Heart left ventricle (tissue), 13 donors: ENCODE results near the gene CELSR1.

Source experiments
- POLR2A ChIP-seq, 2 donors: fragments of 450-650 bp; IDR thresholded peaks; one replicate each; pipeline ENCODE4 v1.6.1; 2017; ENCODE audit warnings: antibody characterized with exemption in 2 of 2, mild to moderate bottlenecking in 2 of 2, moderate library complexity in 2 of 2
- TF ChIP-seq, protein P1 (sequence below), 12 donors: fragments of 200-600 bp; sonication (generic) in 4 of 12; IDR thresholded peaks; one replicate each; pipeline versions ENCODE4 v1.5.0 to v1.8.0; 2018 to 2022; ENCODE audit warnings: antibody characterized with exemption in 12 of 12, mild to moderate bottlenecking in 5 of 12
- donor health status: ischemic (EF 13 %, LVEDD 7.1; RV severe dilation, severe dysfunction).
- donor health status: DM: no; HTN: yes; CAD: no.
- donor health status: DM: no; HTN: no; CAD: no.
- donor health status: ischemic (EF 25% LVEDD 6.9; RV normal size, moderate dysfunction).
- donor health status: ischemic (EF 25% LVEDD 5.7; RV mildly dilated, moderate dysfunction).
- donor health status: ischemic (EF 35%, LVEDD 5.7; RV mildly dilated, moderate dysfunction).
- donor health status: nonischemic (EF 11% LVEDD 7.7; RV severe dilation, severe dysfunction).
- donor health status: DM: yes; HTN: yes; CAD: no.
- donor health status: PGD.
- donor health status: ischemic (EF 29% LVEDD 5.4; RV normal size, mild dysfunction).
- donor health status: nonischemic (EF 23%, LVEDD 6.1; RV moderate dilation, normal function).

- TF ChIP-seq POLR2A (IDR thresholded peaks at IDR 0.05): no peak
- TF ChIP-seq, protein P1, sequence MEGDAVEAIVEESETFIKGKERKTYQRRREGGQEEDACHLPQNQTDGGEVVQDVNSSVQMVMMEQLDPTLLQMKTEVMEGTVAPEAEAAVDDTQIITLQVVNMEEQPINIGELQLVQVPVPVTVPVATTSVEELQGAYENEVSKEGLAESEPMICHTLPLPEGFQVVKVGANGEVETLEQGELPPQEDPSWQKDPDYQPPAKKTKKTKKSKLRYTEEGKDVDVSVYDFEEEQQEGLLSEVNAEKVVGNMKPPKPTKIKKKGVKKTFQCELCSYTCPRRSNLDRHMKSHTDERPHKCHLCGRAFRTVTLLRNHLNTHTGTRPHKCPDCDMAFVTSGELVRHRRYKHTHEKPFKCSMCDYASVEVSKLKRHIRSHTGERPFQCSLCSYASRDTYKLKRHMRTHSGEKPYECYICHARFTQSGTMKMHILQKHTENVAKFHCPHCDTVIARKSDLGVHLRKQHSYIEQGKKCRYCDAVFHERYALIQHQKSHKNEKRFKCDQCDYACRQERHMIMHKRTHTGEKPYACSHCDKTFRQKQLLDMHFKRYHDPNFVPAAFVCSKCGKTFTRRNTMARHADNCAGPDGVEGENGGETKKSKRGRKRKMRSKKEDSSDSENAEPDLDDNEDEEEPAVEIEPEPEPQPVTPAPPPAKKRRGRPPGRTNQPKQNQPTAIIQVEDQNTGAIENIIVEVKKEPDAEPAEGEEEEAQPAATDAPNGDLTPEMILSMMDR (IDR thresholded peaks at IDR 0.05): no peak
Observed at GRCh38 chr22:46512039-46512370, 25.4 kb downstream of the CELSR1 start.
